Measurements from ENCODE around the gene RNF144A.

DNA sequence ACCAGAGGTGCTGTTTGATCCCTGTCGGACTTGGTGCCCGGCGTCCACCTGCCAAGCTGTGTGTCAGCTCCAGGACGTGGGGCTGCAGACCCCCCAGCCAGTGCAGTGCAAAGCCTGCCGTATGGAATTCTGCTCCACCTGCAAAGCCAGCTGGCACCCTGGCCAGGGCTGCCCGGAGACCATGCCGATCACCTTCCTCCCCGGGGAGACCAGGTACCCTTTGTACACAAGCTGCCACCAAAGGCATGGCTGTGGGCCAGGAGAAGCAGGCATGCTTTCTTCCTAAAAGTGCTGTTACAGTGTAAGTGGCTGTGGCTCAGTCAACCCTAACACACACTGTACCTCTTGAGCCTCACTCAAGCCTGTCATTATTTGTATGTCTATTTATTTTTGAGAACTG, 103.3 kb downstream of the RNF144A start:
- TF ChIP-seq, protein P1, sequence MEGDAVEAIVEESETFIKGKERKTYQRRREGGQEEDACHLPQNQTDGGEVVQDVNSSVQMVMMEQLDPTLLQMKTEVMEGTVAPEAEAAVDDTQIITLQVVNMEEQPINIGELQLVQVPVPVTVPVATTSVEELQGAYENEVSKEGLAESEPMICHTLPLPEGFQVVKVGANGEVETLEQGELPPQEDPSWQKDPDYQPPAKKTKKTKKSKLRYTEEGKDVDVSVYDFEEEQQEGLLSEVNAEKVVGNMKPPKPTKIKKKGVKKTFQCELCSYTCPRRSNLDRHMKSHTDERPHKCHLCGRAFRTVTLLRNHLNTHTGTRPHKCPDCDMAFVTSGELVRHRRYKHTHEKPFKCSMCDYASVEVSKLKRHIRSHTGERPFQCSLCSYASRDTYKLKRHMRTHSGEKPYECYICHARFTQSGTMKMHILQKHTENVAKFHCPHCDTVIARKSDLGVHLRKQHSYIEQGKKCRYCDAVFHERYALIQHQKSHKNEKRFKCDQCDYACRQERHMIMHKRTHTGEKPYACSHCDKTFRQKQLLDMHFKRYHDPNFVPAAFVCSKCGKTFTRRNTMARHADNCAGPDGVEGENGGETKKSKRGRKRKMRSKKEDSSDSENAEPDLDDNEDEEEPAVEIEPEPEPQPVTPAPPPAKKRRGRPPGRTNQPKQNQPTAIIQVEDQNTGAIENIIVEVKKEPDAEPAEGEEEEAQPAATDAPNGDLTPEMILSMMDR (conservative IDR thresholded peaks at IDR 0.05; ENCODE audit: low read depth in 2 of 2): no peak
- TF ChIP-seq CREB1 (CRISPR knock-in tag; IDR thresholded peaks at IDR 0.05; ENCODE audit: low read depth) (no peak), EZH2 (IDR thresholded peaks at IDR 0.05; ENCODE audit: low read depth, unreplicated experiment) (no peak), JUNB (IDR thresholded peaks at IDR 0.05; ENCODE audit: unreplicated experiment) (no peak), EZH2phosphoT487 (IDR thresholded peaks at IDR 0.05; ENCODE audit: unreplicated experiment) (no peak), POLR2AphosphoS5 (IDR thresholded peaks at IDR 0.05; ENCODE audit: low read depth) (no peak), ZNF114 (CRISPR knock-in tag; IDR thresholded peaks at IDR 0.05) (no peak), NANOG (IDR thresholded peaks at IDR 0.05; ENCODE audit: borderline replicate concordance) (no peak), ZNF331 (CRISPR knock-in tag; IDR thresholded peaks at IDR 0.05; ENCODE audit: low read depth) (no peak), STAT1 (IDR thresholded peaks at IDR 0.05; ENCODE audit: unreplicated experiment) (no peak)
- TF ChIP-seq, protein P2, sequence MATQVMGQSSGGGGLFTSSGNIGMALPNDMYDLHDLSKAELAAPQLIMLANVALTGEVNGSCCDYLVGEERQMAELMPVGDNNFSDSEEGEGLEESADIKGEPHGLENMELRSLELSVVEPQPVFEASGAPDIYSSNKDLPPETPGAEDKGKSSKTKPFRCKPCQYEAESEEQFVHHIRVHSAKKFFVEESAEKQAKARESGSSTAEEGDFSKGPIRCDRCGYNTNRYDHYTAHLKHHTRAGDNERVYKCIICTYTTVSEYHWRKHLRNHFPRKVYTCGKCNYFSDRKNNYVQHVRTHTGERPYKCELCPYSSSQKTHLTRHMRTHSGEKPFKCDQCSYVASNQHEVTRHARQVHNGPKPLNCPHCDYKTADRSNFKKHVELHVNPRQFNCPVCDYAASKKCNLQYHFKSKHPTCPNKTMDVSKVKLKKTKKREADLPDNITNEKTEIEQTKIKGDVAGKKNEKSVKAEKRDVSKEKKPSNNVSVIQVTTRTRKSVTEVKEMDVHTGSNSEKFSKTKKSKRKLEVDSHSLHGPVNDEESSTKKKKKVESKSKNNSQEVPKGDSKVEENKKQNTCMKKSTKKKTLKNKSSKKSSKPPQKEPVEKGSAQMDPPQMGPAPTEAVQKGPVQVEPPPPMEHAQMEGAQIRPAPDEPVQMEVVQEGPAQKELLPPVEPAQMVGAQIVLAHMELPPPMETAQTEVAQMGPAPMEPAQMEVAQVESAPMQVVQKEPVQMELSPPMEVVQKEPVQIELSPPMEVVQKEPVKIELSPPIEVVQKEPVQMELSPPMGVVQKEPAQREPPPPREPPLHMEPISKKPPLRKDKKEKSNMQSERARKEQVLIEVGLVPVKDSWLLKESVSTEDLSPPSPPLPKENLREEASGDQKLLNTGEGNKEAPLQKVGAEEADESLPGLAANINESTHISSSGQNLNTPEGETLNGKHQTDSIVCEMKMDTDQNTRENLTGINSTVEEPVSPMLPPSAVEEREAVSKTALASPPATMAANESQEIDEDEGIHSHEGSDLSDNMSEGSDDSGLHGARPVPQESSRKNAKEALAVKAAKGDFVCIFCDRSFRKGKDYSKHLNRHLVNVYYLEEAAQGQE (IDR thresholded peaks at IDR 0.05; ENCODE audit: unreplicated experiment): no peak
- TF ChIP-seq, protein P3, sequence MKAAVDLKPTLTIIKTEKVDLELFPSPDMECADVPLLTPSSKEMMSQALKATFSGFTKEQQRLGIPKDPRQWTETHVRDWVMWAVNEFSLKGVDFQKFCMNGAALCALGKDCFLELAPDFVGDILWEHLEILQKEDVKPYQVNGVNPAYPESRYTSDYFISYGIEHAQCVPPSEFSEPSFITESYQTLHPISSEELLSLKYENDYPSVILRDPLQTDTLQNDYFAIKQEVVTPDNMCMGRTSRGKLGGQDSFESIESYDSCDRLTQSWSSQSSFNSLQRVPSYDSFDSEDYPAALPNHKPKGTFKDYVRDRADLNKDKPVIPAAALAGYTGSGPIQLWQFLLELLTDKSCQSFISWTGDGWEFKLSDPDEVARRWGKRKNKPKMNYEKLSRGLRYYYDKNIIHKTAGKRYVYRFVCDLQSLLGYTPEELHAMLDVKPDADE (IDR thresholded peaks at IDR 0.05): no peak
- TF ChIP-seq, protein P4, sequence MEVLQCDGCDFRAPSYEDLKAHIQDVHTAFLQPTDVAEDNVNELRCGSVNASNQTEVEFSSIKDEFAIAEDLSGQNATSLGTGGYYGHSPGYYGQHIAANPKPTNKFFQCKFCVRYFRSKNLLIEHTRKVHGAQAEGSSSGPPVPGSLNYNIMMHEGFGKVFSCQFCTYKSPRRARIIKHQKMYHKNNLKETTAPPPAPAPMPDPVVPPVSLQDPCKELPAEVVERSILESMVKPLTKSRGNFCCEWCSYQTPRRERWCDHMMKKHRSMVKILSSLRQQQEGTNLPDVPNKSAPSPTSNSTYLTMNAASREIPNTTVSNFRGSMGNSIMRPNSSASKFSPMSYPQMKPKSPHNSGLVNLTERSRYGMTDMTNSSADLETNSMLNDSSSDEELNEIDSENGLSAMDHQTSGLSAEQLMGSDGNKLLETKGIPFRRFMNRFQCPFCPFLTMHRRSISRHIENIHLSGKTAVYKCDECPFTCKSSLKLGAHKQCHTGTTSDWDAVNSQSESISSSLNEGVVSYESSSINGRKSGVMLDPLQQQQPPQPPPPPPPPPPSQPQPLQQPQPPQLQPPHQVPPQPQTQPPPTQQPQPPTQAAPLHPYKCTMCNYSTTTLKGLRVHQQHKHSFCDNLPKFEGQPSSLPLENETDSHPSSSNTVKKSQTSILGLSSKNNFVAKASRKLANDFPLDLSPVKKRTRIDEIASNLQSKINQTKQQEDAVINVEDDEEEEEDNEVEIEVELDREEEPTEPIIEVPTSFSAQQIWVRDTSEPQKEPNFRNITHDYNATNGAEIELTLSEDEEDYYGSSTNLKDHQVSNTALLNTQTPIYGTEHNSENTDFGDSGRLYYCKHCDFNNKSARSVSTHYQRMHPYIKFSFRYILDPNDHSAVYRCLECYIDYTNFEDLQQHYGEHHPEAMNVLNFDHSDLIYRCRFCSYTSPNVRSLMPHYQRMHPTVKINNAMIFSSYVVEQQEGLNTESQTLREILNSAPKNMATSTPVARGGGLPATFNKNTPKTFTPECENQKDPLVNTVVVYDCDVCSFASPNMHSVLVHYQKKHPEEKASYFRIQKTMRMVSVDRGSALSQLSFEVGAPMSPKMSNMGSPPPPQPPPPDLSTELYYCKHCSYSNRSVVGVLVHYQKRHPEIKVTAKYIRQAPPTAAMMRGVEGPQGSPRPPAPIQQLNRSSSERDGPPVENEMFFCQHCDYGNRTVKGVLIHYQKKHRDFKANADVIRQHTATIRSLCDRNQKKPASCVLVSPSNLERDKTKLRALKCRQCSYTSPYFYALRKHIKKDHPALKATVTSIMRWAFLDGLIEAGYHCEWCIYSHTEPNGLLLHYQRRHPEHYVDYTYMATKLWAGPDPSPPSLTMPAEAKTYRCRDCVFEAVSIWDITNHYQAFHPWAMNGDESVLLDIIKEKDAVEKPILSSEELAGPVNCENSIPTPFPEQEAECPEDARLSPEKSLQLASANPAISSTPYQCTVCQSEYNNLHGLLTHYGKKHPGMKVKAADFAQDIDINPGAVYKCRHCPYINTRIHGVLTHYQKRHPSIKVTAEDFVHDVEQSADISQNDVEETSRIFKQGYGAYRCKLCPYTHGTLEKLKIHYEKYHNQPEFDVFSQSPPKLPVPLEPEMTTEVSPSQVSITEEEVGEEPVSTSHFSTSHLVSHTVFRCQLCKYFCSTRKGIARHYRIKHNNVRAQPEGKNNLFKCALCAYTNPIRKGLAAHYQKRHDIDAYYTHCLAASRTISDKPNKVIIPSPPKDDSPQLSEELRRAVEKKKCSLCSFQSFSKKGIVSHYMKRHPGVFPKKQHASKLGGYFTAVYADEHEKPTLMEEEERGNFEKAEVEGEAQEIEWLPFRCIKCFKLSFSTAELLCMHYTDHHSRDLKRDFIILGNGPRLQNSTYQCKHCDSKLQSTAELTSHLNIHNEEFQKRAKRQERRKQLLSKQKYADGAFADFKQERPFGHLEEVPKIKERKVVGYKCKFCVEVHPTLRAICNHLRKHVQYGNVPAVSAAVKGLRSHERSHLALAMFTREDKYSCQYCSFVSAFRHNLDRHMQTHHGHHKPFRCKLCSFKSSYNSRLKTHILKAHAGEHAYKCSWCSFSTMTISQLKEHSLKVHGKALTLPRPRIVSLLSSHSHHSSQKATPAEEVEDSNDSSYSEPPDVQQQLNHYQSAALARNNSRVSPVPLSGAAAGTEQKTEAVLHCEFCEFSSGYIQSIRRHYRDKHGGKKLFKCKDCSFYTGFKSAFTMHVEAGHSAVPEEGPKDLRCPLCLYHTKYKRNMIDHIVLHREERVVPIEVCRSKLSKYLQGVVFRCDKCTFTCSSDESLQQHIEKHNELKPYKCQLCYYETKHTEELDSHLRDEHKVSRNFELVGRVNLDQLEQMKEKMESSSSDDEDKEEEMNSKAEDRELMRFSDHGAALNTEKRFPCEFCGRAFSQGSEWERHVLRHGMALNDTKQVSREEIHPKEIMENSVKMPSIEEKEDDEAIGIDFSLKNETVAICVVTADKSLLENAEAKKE (CRISPR knock-in tag; IDR thresholded peaks at IDR 0.05): no peak
